HL-60 (cell line): ENCODE measurements around the gene KCNH8.

ENCODE experiments used
- DNase-seq, 2 experiments: peaks; one replicate each; pipeline ENCODE4 v3.0.0-alpha.2; 2010 to 2020; ENCODE audit warnings: low read depth in 1 of 2, low spot score in 1 of 2
- H3K27ac ChIP-seq: fragments of 250-450 bp; sonication (Bioruptor Pico); replicated peaks from 2 replicates; pipeline ENCODE4 v1.5.1; 2020; ENCODE audit warnings: mild to moderate bottlenecking, moderate library complexity
- H3K27me3 ChIP-seq: fragments of 250-450 bp; sonication (Bioruptor Pico); 2 replicates; pipeline ENCODE4 v1.5.1; 2021; ENCODE audit warnings: mild to moderate bottlenecking, moderate library complexity; ENCODE audit not compliant: insufficient read depth, poor library complexity, severe bottlenecking
- H3K4me3 ChIP-seq: replicated peaks from 2 replicates; pipeline ENCODE4 v1.5.1; 2011; ENCODE audit warnings: mild to moderate bottlenecking, control low read depth, low read length; ENCODE audit not compliant: insufficient read depth
- GABPA ChIP-seq: IDR thresholded peaks from 2 replicates; pipeline ENCODE4 v1.6.1; 2012; ENCODE audit warnings: low read depth
- POLR2AphosphoS5 ChIP-seq: IDR thresholded peaks from 2 replicates; pipeline ENCODE4 v1.6.1; 2012; ENCODE audit warnings: low read depth
- SPI1 ChIP-seq: IDR thresholded peaks from 2 replicates; pipeline ENCODE4 v1.6.1; 2012; ENCODE audit warnings: low read depth, mild to moderate bottlenecking, borderline replicate concordance
- TF ChIP-seq, protein P1 (sequence below): IDR thresholded peaks from one replicate; pipeline ENCODE4 v1.5.1; 2011; ENCODE audit warnings: low read length, control low read depth, inconsistent platforms; ENCODE audit not compliant: insufficient read depth
- TF ChIP-seq, protein P2 (sequence below): IDR thresholded peaks from 2 replicates; pipeline ENCODE4 v1.6.1; 2012; ENCODE audit warnings: low read depth; ENCODE audit not compliant: insufficient replicate concordance

Gene KCNH8

DNA sequence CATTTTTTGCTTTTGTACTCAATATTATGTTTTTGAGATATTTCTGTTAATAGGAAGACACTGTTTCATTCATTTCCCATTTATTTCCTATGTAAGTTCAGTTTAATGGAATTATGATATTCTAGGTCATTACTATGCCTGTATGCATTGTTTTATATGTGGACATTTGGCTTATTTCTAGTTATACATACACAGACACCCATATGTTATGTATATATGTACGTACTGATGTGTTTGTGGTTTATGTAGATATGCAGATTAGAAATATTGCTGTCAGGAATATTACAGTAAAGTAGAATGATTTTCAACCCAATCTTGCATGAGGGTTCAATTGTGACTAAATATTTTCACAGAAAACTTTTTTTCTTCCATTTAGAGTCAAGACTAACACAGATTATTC lies 190.5 kb downstream of the KCNH8 start:
- Histone ChIP-seq H3K27ac (no peak overlapping the region), H3K4me3 (no peak overlapping the region), H3K27me3 (no peaks in the 10 kb centered on the region)
- no peak for DNase-seq
- TF ChIP-seq SPI1 = no peak
- no peak for TF ChIP-seq GABPA
- TF ChIP-seq POLR2AphosphoS5 = no peak
- TF ChIP-seq, protein P1, sequence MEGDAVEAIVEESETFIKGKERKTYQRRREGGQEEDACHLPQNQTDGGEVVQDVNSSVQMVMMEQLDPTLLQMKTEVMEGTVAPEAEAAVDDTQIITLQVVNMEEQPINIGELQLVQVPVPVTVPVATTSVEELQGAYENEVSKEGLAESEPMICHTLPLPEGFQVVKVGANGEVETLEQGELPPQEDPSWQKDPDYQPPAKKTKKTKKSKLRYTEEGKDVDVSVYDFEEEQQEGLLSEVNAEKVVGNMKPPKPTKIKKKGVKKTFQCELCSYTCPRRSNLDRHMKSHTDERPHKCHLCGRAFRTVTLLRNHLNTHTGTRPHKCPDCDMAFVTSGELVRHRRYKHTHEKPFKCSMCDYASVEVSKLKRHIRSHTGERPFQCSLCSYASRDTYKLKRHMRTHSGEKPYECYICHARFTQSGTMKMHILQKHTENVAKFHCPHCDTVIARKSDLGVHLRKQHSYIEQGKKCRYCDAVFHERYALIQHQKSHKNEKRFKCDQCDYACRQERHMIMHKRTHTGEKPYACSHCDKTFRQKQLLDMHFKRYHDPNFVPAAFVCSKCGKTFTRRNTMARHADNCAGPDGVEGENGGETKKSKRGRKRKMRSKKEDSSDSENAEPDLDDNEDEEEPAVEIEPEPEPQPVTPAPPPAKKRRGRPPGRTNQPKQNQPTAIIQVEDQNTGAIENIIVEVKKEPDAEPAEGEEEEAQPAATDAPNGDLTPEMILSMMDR = no peak
- TF ChIP-seq, protein P2, sequence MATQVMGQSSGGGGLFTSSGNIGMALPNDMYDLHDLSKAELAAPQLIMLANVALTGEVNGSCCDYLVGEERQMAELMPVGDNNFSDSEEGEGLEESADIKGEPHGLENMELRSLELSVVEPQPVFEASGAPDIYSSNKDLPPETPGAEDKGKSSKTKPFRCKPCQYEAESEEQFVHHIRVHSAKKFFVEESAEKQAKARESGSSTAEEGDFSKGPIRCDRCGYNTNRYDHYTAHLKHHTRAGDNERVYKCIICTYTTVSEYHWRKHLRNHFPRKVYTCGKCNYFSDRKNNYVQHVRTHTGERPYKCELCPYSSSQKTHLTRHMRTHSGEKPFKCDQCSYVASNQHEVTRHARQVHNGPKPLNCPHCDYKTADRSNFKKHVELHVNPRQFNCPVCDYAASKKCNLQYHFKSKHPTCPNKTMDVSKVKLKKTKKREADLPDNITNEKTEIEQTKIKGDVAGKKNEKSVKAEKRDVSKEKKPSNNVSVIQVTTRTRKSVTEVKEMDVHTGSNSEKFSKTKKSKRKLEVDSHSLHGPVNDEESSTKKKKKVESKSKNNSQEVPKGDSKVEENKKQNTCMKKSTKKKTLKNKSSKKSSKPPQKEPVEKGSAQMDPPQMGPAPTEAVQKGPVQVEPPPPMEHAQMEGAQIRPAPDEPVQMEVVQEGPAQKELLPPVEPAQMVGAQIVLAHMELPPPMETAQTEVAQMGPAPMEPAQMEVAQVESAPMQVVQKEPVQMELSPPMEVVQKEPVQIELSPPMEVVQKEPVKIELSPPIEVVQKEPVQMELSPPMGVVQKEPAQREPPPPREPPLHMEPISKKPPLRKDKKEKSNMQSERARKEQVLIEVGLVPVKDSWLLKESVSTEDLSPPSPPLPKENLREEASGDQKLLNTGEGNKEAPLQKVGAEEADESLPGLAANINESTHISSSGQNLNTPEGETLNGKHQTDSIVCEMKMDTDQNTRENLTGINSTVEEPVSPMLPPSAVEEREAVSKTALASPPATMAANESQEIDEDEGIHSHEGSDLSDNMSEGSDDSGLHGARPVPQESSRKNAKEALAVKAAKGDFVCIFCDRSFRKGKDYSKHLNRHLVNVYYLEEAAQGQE = no peak

DNA sequence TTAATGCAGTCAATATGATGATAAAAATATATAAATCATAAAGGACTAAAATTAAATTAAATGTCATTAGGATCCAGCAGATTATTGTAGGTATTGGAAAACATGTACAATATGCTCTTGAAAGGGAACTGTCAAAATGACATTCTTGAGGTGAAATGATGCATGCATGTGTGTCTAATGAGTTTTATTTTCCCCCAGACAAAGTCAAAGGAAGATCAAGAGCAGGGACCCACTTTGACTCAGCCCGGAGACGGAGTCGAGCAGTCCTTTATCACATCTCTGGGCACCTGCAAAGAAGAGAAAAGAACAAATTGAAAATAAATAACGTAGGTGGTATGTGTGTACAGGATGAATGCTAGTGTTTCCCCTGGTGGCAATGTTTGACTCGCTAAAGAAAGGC lies 194.1 kb downstream of the KCNH8 start:
- Histone ChIP-seq H3K4me3 (no peak overlapping the region), H3K27me3 (no peaks in the 10 kb centered on the region), H3K27ac (no peak overlapping the region)
- TF ChIP-seq, protein P1 = no peak
- TF ChIP-seq GABPA (no peak), SPI1 (no peak), POLR2AphosphoS5 (no peak)
- TF ChIP-seq, protein P2 = no peak
- no peak for DNase-seq

DNA sequence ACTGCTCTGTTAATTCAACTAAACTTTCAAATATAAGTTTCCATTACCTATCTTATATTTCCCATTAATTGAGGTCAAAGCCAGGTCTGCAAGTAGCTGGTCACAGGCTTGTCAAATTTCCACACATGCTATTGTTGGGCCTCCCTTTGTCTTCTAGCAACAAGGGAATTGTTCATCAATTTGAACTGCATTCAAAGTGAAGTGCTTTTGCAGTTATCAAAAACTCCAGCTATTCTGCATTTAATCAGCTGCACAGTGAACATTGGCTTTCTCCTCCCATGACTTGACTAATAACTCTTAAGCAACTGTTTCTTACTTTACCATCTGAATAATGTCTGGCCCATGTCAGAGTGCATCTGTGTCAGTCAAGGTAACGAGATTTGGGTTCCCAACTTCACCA lies 198.4 kb downstream of the KCNH8 start:
- TF ChIP-seq POLR2AphosphoS5 (no peak), SPI1 (no peak), GABPA (no peak)
- TF ChIP-seq, protein P1 = no peak
- TF ChIP-seq, protein P2 = no peak
- Histone ChIP-seq H3K27ac (no peak overlapping the region), H3K27me3 (no peaks in the 10 kb centered on the region), H3K4me3 (no peak overlapping the region)
- DNase-seq = no peak
